Naive thymus-derived CD8-positive, alpha-beta T cell (primary cell): Measurements from ENCODE around the gene QSOX2. TPM values are rescaled to one million over a fixed set of nuclear protein-coding genes. Genes with fewer than 3 reads are reported as not detected.

Source experiments
- ATAC-seq, 2 donors: fragments of 150-1000 bp; cut with Tn5 transposase in 1 of 2; sonication (Bioruptor Pico), chemical (Tn5 transposase) in 1 of 2; 1 replicate in 1 of 2; 2 replicates in 1 of 2; pipeline ENCODE4 v1.10.0; 2021; ENCODE audit warnings: mild to moderate bottlenecking in 2 of 2, moderate library complexity in 2 of 2
- POLR2A ChIA-PET: fragments of 350-600 bp; sonication (Branson Sonifier 250); formaldehyde crosslinking; loops from one replicate; lab custom pipeline; 2021; ENCODE audit warnings: antibody characterized with exemption; lab: Charles Lee
- DNase-seq, 10 donors: peaks; one replicate each; pipeline versions ENCODE4 v3.0.0 to v3.0.0-alpha.2; 2020 to 2022
- H3K27ac Mint-ChIP-seq, 10 donors: one replicate each; pipeline ENCODE4 v1.8.0; 2020 to 2022; ENCODE audit warnings: mild to moderate bottlenecking in 10 of 10, mixed read lengths in 10 of 10, moderate library complexity in 4 of 10, inconsistent platforms in 1 of 10
- H3K27me3 Mint-ChIP-seq, 5 donors: one replicate each; pipeline ENCODE4 v1.8.0; 2021 to 2022; ENCODE audit warnings: mixed read lengths in 5 of 5
- H3K36me3 Mint-ChIP-seq, 3 donors: one replicate each; pipeline ENCODE4 v1.8.0; 2020 to 2022; ENCODE audit warnings: mixed read lengths in 3 of 3, mild to moderate bottlenecking in 2 of 3, inconsistent platforms in 1 of 3
- H3K4me1 Mint-ChIP-seq, 4 donors: one replicate each; pipeline ENCODE4 v1.8.0; 2021 to 2022; ENCODE audit warnings: mixed read lengths in 4 of 4
- H3K4me3 Mint-ChIP-seq, 10 donors: one replicate each; pipeline ENCODE4 v1.8.0; 2020 to 2022; ENCODE audit warnings: mild to moderate bottlenecking in 10 of 10, mixed read lengths in 10 of 10, moderate library complexity in 6 of 10, inconsistent platforms in 1 of 10
- H3K9me3 Mint-ChIP-seq, 9 donors: one replicate each; pipeline ENCODE4 v1.8.0; 2020 to 2022; ENCODE audit warnings: mixed read lengths in 9 of 9, mild to moderate bottlenecking in 3 of 9, inconsistent platforms in 1 of 9, moderate library complexity in 1 of 9
- polyA plus RNA-seq, 3 donors: library from polyadenylated mRNA; unstranded; fragments of 300-500 nt; fragmentation: Illumina TruSeq; gene quantifications; one replicate each; pipeline ENCODE4 v1.2.3, GENCODE V29; 2021
- total RNA-seq, 8 experiments: library from RNA in 2 of 8; stranded (reverse) in 2 of 8; gene quantifications; one replicate each; pipeline ENCODE4 v1.2.3 and lab custom pipeline; 2021 to 2026

Gene QSOX2
- total and polyA plus RNA-seq, 5 experiments from 2014 or later: 0.50 to 15.9 (median 0.86) TPM

DNA sequence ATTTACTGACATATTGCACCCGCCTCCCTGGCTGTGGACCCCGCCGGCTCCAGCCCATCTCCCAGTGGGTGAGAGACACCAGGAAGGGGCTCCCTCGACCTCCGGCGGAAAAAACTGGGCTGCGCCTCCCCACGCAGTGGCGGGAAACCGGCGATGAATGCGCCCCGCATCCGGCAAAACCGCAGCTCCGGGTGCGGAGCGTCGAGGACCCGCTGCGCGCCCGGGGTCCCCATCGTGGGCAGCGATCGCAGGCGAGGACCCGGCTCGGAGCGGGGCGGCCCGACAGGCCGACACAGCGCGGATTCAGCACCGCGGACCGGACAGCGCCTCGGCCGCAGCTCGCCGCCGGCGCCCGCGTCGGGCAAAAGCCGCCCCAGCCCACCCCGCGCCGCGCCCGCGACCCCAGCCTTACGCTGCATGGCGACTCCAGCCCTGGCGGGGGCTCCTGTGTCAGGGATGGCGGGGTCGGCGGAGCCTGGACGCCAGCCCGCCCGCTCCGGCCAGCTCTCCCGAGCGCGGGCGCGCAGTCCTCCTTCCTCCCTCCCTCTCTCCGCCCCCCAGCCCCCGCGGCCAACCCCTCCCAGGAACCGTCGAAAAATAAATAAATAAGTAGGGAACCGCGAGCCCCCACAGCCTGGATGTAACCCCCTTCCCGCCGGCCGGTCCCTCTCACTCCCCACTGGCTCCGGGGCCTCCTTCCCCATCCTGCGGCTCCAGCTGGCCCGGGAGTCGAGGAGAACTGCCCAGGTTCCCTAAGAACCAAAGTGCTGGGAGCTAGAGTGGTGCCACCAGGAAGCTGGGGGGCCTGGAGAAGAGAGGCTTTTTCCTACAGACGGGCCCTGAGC, 43.8 kb downstream of the QSOX2 start:
- peaks cover 0 to 8% (median 3%) of the 10 kb centered on the region in 3 donors for H3K36me3 Mint-ChIP-seq
- POLR2A ChIA-PET: no interaction called here
- H3K4me3 Mint-ChIP-seq: no peak overlapping the region
- H3K27ac Mint-ChIP-seq: no peak overlapping the region
- H3K4me1 Mint-ChIP-seq: peaks cover 2 to 5% (median 3%) of the 10 kb centered on the region in 4 donors
- DNase-seq (no peak), ATAC-seq (peak in 1 of 2 donors; percentile 36)
- H3K9me3 Mint-ChIP-seq: no peaks in the 10 kb centered on the region
- H3K27me3 Mint-ChIP-seq: peaks cover 3 to 60% (median 18%) of the 10 kb centered on the region in 5 donors

DNA sequence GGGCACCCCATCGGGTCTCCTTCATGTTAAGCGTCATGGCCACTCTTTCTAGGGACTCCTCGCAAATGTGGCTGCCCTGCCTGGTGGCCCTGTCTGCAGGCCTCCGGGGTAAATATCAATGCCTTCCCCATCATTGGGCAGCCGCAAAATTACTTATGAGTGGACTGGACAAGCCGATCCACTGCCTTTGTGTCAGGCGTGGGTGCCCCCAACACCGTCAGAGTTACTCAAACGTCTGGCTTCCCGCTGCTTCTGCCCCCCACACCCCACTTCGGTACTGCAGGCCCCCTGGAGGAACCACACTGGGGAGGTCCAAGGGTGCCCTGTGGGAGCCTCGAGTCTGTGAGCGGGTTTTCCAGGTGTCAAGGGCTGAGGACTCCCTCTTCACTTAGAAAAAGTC, 44.4 kb downstream of the QSOX2 start:
- Mint-ChIP-seq H3K27ac (no peak overlapping the region), H3K4me3 (no peak overlapping the region), H3K9me3 (no peaks in the 10 kb centered on the region), H3K4me1 (peaks cover 2 to 7% (median 6%) of the 10 kb centered on the region in 4 donors), H3K36me3 (peaks cover 0 to 9% (median 3%) of the 10 kb centered on the region in 3 donors), H3K27me3 (peaks cover 6 to 66% (median 25%) of the 10 kb centered on the region in 5 donors)
- ATAC-seq (no peak), DNase-seq (no peak)
- POLR2A ChIA-PET: no interaction called here

DNA sequence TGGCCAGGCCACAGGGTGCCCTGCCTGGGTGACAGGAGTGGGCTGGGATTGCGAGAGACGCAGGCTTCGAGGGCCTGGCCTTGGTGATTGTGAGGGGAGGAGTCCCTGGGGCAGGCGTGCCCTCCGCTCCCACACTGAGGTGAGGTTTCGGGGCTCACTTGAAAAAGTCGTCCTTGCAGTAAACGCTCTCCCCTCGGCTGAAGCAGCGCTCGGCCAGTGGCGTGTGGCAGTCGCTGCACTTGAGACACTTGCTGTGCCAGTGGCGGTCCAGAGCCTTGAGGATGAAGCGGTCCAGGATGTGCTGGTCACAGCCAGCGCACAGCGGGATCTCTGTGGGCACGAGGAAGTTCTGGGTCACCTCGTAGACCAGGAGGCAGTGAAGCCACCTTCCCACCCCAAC, 45.2 kb downstream of the QSOX2 start:
- DNase-seq: no peak
- POLR2A ChIA-PET: no interaction called here
- Mint-ChIP-seq H3K4me1 (peaks cover 0 to 7% (median 5%) of the 10 kb centered on the region in 4 donors), H3K9me3 (no peaks in the 10 kb centered on the region), H3K36me3 (peaks cover 0 to 7% (median 0%) of the 10 kb centered on the region in 3 donors), H3K27me3 (peaks cover 5 to 68% (median 30%) of the 10 kb centered on the region in 5 donors), H3K27ac (peak overlapping the region in 1 of 10 donors; percentile 24), H3K4me3 (no peak overlapping the region)
- no peak for ATAC-seq

DNA sequence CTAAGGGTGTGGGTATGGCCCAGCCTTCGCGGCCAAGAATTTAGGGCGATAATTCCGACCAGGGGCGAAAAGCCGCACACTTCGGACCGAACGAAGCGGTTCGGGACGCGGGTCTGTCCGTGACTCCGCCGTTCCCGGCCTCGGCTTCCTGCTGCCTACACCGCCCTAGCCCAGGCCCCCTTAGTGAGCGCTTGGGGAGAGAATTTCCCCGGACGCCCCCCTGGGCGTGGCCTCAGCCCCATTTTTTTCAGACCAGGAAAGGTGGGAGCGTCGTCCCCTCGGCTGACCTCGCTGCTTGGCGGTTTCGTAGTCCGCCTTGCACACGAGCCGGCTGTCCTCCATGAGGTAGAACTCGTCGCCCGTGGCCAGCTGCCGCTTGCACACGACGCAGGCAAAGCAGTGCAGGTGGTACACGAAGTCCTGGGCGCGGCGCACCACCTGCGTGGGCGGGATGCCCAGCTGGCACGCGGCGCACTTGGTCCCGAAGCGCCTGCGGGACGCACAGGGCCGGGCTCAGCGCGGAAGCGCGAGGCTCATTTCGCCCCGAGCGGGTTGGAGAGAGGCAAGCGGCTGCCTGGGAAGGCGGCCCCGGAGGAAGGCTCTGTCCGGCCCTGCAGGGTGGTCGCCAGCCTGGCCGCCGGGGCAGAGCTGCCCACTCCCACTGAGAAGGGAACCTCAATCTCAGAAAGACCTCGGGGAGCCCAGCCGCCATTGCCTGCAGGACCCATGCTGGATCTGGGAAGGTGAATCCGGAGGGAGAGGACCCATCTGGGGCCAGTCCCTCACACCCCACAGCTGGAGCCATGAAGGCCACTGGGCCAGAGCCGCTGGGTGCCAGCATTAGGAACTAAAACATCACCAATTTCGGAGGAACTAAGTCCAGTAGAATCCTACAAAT, 46.0 kb downstream of the QSOX2 start:
- no peak for ATAC-seq
- peaks cover 0 to 7% (median 6%) of the 10 kb centered on the region in 4 donors for H3K4me1 Mint-ChIP-seq

DNA sequence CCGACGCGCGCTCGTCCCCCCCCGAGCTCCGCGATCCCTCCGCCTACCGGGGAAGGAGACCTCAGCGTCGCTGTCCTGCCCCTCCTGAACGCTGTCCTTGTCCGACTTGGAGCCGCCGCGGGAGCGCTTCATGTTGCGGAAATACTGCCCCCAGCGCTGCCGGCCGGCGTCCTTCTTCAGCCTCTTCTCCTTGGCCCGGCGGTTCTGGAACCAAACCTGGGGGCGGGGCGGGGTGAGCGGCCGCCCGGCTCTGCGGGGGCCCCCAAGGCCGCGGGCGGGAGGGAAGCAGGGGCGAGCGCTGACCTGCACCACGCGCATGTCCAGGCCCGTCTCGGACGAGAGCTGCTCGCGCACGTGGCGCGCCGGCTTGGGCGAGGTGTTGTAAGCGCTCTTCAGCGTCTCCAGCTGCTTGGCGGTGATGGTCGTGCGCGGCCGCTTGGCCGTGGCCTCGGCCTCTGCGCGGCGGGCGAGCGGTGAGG, 47.0 kb downstream of the QSOX2 start:
- peaks cover 0 to 7% (median 6%) of the 10 kb centered on the region in 4 donors for H3K4me1 Mint-ChIP-seq
- H3K36me3 Mint-ChIP-seq: peaks cover 0 to 4% (median 0%) of the 10 kb centered on the region in 3 donors
- no peaks in the 10 kb centered on the region for H3K9me3 Mint-ChIP-seq
- no peak for ATAC-seq
- DNase-seq: no peak
- H3K4me3 Mint-ChIP-seq: peak overlapping the region in 1 of 10 donors; percentile 26
- POLR2A ChIA-PET: no interaction called here
- peaks cover 5 to 66% (median 26%) of the 10 kb centered on the region in 5 donors for H3K27me3 Mint-ChIP-seq
- no peak overlapping the region for H3K27ac Mint-ChIP-seq

More for the DNA sequence above, 46.0 kb downstream of the QSOX2 start:
- Mint-ChIP-seq H3K27ac (no peak overlapping the region), H3K4me3 (no peak overlapping the region), H3K36me3 (peaks cover 0 to 7% (median 0%) of the 10 kb centered on the region in 3 donors), H3K9me3 (no peaks in the 10 kb centered on the region), H3K27me3 (peaks cover 5 to 72% (median 30%) of the 10 kb centered on the region in 5 donors)
- no peak for DNase-seq
- POLR2A ChIA-PET: no interaction called here

DNA sequence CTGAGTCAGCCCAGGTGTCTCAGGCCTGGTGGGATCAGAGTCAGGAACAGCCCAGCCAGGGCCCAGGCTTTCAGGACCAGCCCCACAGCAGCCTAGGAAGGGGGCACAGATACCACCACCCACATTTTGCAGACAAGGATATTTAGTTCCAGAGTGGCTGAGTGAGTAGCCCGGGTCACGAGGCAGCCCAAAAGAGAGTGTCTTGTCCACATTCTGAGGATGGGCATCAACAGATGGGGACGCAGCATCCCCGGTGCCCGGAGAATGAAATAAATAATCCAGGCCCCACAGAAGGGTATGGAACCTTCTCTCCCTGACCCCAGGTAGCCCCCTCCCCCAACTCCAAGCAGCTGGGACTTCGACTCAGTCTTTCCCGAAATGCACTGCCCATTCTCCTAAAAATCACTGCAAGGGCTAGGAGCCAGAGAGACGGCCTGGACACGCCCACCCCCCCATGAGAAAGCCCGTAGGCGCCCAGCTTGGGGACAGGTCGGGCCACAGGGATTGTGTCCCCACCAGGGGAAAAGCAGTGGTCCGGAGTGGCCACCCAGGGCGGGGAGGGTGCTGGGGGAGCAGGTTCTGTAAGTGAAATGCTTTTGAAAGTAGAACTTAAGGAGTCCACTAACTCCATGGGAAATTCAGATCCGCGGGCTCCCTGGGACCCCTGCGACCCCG, 47.5 kb downstream of the QSOX2 start:
- DNase-seq: no peak
- peaks cover 0 to 4% (median 0%) of the 10 kb centered on the region in 3 donors for H3K36me3 Mint-ChIP-seq
- peak overlapping the region in 1 of 10 donors; percentile 26 for H3K4me3 Mint-ChIP-seq
- H3K27me3 Mint-ChIP-seq: peaks cover 5 to 61% (median 21%) of the 10 kb centered on the region in 5 donors
- no peaks in the 10 kb centered on the region for H3K9me3 Mint-ChIP-seq
- POLR2A ChIA-PET: no interaction called here
- peaks cover 0 to 7% (median 6%) of the 10 kb centered on the region in 4 donors for H3K4me1 Mint-ChIP-seq
- ATAC-seq: no peak
- H3K27ac Mint-ChIP-seq: no peak overlapping the region

DNA sequence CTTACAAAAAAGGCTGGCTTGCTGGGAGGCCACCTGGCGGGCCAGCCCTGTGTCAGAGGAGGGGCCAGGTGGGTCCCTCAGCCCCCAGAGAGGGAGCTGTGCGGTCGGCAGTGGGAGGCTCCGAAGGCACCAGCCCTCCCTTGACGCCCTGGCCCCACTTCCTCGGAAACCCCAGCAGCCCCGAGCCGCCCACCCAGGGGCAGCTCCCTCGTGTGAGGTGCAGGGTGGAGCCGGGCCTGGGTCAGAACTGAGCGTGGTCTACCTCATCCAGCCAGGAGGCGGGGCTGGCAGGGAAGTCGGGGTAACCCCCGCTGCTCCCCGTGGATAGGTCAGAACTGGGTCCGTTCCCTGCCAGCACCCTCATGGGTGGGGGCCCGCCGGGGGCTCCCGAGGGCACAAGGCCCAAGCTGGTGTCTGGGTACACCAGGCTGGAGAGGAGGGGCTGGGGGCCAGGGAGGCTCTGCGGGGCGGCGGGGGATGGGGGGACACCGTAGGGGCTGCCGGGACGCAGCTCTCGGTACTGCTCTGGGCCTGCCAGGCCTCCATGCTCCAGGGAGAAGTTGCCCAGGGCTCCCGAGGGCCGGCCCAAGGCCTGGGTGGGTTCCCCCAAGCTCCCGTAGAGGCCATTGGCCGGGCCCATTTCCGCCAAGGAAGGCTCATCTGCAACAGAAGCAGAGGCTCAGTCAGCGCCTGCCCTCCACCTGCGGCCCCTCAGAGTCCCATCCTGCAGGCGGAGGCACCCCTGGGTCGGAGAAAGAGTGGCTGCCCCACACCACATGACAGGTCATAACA, 48.3 kb downstream of the QSOX2 start:
- peaks cover 0 to 4% (median 0%) of the 10 kb centered on the region in 3 donors for H3K36me3 Mint-ChIP-seq
- POLR2A ChIA-PET: no interaction called here
- H3K4me3 Mint-ChIP-seq: peak overlapping the region in 1 of 10 donors; percentile 2
- H3K9me3 Mint-ChIP-seq: no peaks in the 10 kb centered on the region
- peaks cover 5 to 58% (median 21%) of the 10 kb centered on the region in 5 donors for H3K27me3 Mint-ChIP-seq
- peaks cover 0 to 7% (median 6%) of the 10 kb centered on the region in 4 donors for H3K4me1 Mint-ChIP-seq
- no peak for DNase-seq
- no peak overlapping the region for H3K27ac Mint-ChIP-seq
- ATAC-seq: no peak

DNA sequence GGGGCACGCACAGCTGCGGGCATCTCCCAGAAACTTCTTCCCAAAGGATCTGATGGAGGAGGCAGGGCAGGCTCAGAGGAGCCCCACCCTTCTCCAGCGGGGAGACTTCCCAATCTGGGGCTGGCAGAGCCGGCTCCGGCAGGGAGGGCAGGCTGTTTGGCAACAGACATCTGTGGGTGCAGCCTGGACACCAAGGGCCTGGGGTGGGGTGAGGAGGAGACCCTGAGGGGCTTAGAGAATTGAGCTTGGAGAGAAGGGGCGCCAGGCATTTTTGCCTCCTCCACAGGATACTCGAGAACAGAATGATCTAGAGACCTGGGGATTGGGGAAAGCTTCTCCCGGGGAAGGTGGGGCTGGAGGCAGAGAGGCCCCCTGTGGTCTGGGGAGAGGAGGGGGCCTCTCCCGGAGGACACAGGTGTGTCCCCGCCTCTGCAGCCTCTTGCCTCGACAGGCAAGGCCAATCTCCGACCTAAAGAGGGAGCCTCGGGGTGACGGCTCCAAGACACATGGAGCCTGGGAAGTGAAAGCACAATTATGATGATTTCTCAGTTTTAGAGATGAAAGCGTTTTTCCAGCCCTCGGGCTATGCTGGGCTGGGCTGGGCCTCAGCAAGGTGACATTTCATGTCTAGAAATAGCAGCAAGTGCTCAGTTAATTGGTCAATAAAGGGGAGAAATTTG, 49.1 kb downstream of the QSOX2 start:
- DNase-seq (no peak), ATAC-seq (no peak)
- Mint-ChIP-seq H3K4me3 (peak overlapping the region in 1 of 10 donors; percentile 2), H3K27ac (no peak overlapping the region), H3K36me3 (peaks cover 0 to 4% (median 0%) of the 10 kb centered on the region in 3 donors), H3K9me3 (no peaks in the 10 kb centered on the region), H3K27me3 (peaks cover 5 to 61% (median 24%) of the 10 kb centered on the region in 5 donors), H3K4me1 (peaks cover 0 to 7% (median 6%) of the 10 kb centered on the region in 4 donors)
- POLR2A ChIA-PET: no interaction called here

DNA sequence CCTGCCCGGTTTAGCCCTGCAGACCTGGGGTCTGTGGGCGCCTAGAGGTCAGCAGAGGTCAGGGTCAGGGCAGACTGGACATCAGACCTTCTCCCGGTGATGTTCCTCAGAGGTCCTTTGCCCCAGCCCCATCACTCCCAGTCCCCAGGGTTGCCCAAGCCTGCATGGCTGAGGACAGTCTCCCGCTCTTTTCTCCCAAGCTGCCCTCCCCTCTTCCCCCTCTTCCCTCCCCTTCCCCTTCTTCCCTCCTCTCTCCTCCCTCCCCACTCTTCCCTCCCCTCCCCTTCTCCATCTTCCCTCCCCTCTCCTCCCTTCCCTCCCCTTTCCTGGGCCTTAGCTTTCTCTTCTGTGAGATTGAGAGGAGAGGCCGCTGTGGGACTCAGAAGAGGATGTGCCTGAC, 51.1 kb downstream of the QSOX2 start:
- peaks cover 8 to 64% (median 29%) of the 10 kb centered on the region in 5 donors for H3K27me3 Mint-ChIP-seq

DNA sequence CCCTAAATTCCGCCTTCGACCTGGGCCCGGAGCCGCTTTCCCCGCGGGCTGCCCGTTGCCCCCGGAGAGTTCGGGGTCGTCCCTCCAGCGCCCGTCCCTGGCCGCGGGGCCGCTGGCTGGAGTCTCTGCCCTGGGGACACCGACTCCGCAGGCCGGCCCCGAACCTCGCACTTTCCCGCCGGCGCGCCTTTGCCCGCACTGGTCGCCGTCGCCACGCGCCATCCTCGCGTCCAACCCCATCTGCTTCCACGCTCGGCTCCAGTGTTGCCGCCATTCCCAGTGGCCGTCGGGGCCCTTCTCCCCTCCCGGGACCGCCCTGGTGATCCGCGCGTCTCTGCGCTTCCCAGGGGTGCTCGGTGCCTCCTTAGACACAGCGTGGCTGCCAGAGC, 51.7 kb downstream of the QSOX2 start:
- POLR2A ChIA-PET: no interaction called here
- Mint-ChIP-seq H3K4me1 (peaks cover 0 to 7% (median 6%) of the 10 kb centered on the region in 4 donors), H3K27ac (no peak overlapping the region), H3K9me3 (no peaks in the 10 kb centered on the region), H3K36me3 (peaks cover 0 to 4% (median 0%) of the 10 kb centered on the region in 3 donors), H3K27me3 (peaks cover 9 to 66% (median 29%) of the 10 kb centered on the region in 5 donors), H3K4me3 (no peak overlapping the region)
- ATAC-seq (no peak), DNase-seq (no peak)

More for the DNA sequence above, 51.1 kb downstream of the QSOX2 start:
- Mint-ChIP-seq H3K36me3 (peaks cover 0 to 4% (median 0%) of the 10 kb centered on the region in 3 donors), H3K4me3 (no peak overlapping the region), H3K27ac (no peak overlapping the region), H3K4me1 (peaks cover 0 to 7% (median 6%) of the 10 kb centered on the region in 4 donors), H3K9me3 (no peaks in the 10 kb centered on the region)
- no peak for ATAC-seq
- POLR2A ChIA-PET: no interaction called here
- no peak for DNase-seq
